ENCODE data around the gene PLEKHJ1. TPM values are rescaled to one million over a fixed set of nuclear protein-coding genes. Genes with fewer than 3 reads are reported as not detected.

PLEKHJ1 gene
- total and polyA plus RNA-seq, 2 of the 8 experiments (the other 6 are each of a cell fraction or from before 2014, with no cell fraction given): 135 to 187 TPM

DNA sequence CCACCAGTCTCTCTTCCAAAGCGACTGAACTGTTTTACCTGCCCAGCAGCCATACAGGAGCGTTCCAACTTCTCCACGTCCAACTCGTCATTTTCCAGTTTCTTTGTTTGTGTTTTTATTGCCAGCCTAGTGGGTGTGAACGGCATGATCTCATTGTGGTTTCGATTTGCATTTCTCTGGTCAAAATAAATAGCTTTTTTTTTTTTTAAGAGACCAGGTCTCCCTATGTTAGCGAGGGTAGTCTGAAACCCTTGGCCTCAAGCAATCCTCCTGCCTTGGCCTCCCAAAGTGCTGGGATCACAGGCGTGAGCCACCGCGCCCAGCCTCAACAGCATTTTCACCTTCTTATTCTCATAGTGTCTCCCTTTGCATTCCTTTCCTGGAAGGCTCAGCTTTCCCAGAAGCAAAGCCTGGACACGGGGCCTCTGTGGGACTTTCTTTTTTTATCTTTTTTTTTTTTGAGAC lies 24.2 kb upstream of the PLEKHJ1 start:
- Histone ChIP-seq H3K79me1 (ENCODE audit: low read depth, low read length) (no peaks in the 10 kb centered on the region), H4K5ac (ENCODE audit: insufficient read length, low read depth, low read length) (no peak overlapping the region), H3K27me3 (replicated peaks in 1 of 4; ENCODE audit: control insufficient read depth in 3 of 4, extremely low read depth in 1 of 4, insufficient read depth in 3 of 4, low read length in 3 of 4) (no peaks in the 10 kb centered on the region; a peak in 1 of 7 replicates), H3K9ac (replicated peaks in 1 of 4; ENCODE audit: extremely low read depth in 1 of 4, low read depth in 3 of 4, low read length in 3 of 4) (no peak overlapping the region), H3K4ac (replicated peaks; ENCODE audit: insufficient read length, low read depth, low read length) (no peak overlapping the region), H3K23me2 (ENCODE audit: low read depth, low read length) (no peaks in the 10 kb centered on the region), H3K4me3 (ENCODE audit: extremely low read depth in 1 of 4, insufficient read depth in 2 of 4, low read depth in 3 of 4, low read length in 4 of 4) (no peak overlapping the region), H3K14ac (ENCODE audit: insufficient read length) (no peak overlapping the region), H4K20me1 (replicated peaks in 1 of 2; ENCODE audit: control insufficient read depth in 1 of 2, insufficient read depth in 2 of 2, low read length in 2 of 2) (no peaks in the 10 kb centered on the region), H2BK120ac (replicated peaks; ENCODE audit: low read depth, low read length) (no peak overlapping the region), H3K9me3 (ENCODE audit: insufficient read depth in 2 of 2, low read depth in 1 of 2, low read length in 1 of 2) (no peaks in the 10 kb centered on the region), H3K4me1 (replicated peaks in 1 of 4; ENCODE audit: control insufficient read depth in 3 of 4, insufficient read depth in 4 of 4, low read length in 3 of 4) (peaks cover 0 to 3% (median 0%) of the 10 kb centered on the region in 4 experiments; a peak in 2 of 7 replicates), H3K56ac (replicated peaks; ENCODE audit: insufficient read length, low read depth, low read length) (no peak overlapping the region), H3K27ac (ENCODE audit: low read depth, low read length) (no peak overlapping the region), H2AK5ac (ENCODE audit: low read depth, low read length) (no peak overlapping the region), H2BK15ac (ENCODE audit: low read length) (no peak overlapping the region), H2BK20ac (ENCODE audit: low read length) (no peak overlapping the region), H3K4me2 (ENCODE audit: insufficient read depth in 1 of 2, low read depth in 2 of 2, low read length in 2 of 2) (no peak overlapping the region), H4K91ac (replicated peaks; ENCODE audit: insufficient read length, low read length) (no peak overlapping the region), H2AFZ (ENCODE audit: low read length) (no peak overlapping the region), H4K8ac (ENCODE audit: extremely low read depth, insufficient read depth, low read length) (no peak overlapping the region), H2BK5ac (ENCODE audit: low read depth, low read length) (no peak overlapping the region), H3K23ac (ENCODE audit: insufficient read length) (no peak overlapping the region), H3K79me2 (ENCODE audit: control insufficient read depth in 1 of 2, insufficient read depth in 2 of 2, low read length in 2 of 2) (no peaks in the 10 kb centered on the region), H2BK12ac (ENCODE audit: low read depth, low read length) (no peak overlapping the region), H3K36me3 (ENCODE audit: control insufficient read depth in 2 of 4, insufficient read depth in 4 of 4, low read length in 3 of 4) (no peaks in the 10 kb centered on the region), H3K18ac (ENCODE audit: extremely low read depth, low read length) (no peak overlapping the region)
- ChIA-PET CTCF (ENCODE audit: partially characterized antibody) (interaction anchor here (0.7 to 5.9 kb wide), 12 partner anchors 13 to 434 kb away, joined by 3 to 35 read pairs (median 4); partner anchors contain the start of gene LINGO3), POLR2A (ENCODE audit: partially characterized antibody) (interaction anchor here (1.2 to 23.4 kb wide), 4 partner anchors 5 to 165 kb away, joined by 3 to 330 read pairs (median 268); partner anchors contain the start of genes AMH, JSRP1 and SF3A2)
- WGBS, 2 experiments (ENCODE audit: extremely low coverage in 1 of 2, insufficient coverage in 1 of 2, insufficient read length in 1 of 2, insufficient replicate concordance in 2 of 2, low coverage in 1 of 2, low lambda C conversion rate in 2 of 2, missing lambda C conversion rate in 1 of 2): 95% methylated on average over 11 of the region's 11 CpGs; no CpG with 5 or more reads in 1 of the 2 experiments
- DNase-seq (ENCODE audit: low read depth in 1 of 2, low spot score in 2 of 2): no peak
- FAIRE-seq: no peak
- no peak for TF ChIP-seq TCF12 (IDR thresholded peaks at IDR 0.05; ENCODE audit: low read depth, low read length)
- TF ChIP-seq FOSL1 (IDR thresholded peaks at IDR 0.05; ENCODE audit: insufficient read depth, low read depth, low read length): no peak
- TF ChIP-seq, protein P1, sequence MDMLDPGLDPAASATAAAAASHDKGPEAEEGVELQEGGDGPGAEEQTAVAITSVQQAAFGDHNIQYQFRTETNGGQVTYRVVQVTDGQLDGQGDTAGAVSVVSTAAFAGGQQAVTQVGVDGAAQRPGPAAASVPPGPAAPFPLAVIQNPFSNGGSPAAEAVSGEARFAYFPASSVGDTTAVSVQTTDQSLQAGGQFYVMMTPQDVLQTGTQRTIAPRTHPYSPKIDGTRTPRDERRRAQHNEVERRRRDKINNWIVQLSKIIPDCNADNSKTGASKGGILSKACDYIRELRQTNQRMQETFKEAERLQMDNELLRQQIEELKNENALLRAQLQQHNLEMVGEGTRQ (IDR thresholded peaks at IDR 0.05; ENCODE audit: low read length): no peak
- no peak for TF ChIP-seq GABPA (IDR thresholded peaks at IDR 0.05; ENCODE audit: borderline replicate concordance, insufficient read depth, low read length)
- TF ChIP-seq RXRA (IDR thresholded peaks at IDR 0.05; ENCODE audit: insufficient read depth, low read depth, low read length): no peak
- no peak for TF ChIP-seq SRF (IDR thresholded peaks at IDR 0.05; ENCODE audit: low read depth, low read length)
- no peak for TF ChIP-seq HDAC2 (IDR thresholded peaks at IDR 0.05; ENCODE audit: borderline replicate concordance in 1 of 2, low read depth in 2 of 2, low read length in 2 of 2)
- no peak for TF ChIP-seq RNF2 (IDR thresholded peaks at IDR 0.05; ENCODE audit: borderline replicate concordance, low read depth, low read length, missing control alignments, poor library complexity, severe bottlenecking)
- TF ChIP-seq POLR2AphosphoS5 (IDR thresholded peaks at IDR 0.05; ENCODE audit: low read depth, low read length): no peak
- no peak for TF ChIP-seq HDAC6 (IDR thresholded peaks at IDR 0.05; ENCODE audit: low read depth, low read length)
- no peak for TF ChIP-seq EZH2 (IDR thresholded peaks at IDR 0.05; ENCODE audit: low read depth, low read length, severe bottlenecking)
- TF ChIP-seq GTF2F1 (IDR thresholded peaks at IDR 0.05; ENCODE audit: borderline replicate concordance, low read depth, low read length): no peak
